Measurements from ENCODE around the gene ABCC6.
"Not testable (repeated sequence)": the region's sequence is repeated elsewhere in the genome, so short reads cannot be mapped to it uniquely, and the experiment has no call there.

The ABCC6 gene

GRCh38 chr16:16188827-16189226, 34.5 kb downstream of the ABCC6 start:
- no peak for DNase-seq

- no peak for DNase-seq
Measured at GRCh38 chr16:16186820-16187219, 36.5 kb downstream of the ABCC6 start.

- no peak for DNase-seq
Measured at GRCh38 chr16:16185095-16185494, 38.2 kb downstream of the ABCC6 start.

- DNase-seq = no peak
Measured at GRCh38 chr16:16184594-16184993, 38.7 kb downstream of the ABCC6 start.

GRCh38 chr16:16183562-16183961, 39.7 kb downstream of the ABCC6 start:
- no peak for DNase-seq

GRCh38 chr16:16182918-16183317, 40.4 kb downstream of the ABCC6 start:
- no peak for DNase-seq

GRCh38 chr16:16181748-16182147, 41.5 kb downstream of the ABCC6 start:
- not testable (repeated sequence) for DNase-seq

GRCh38 chr16:16178455-16179162, 44.7 kb downstream of the ABCC6 start:
- no peak for DNase-seq

GRCh38 chr16:16176328-16176727, 47.0 kb downstream of the ABCC6 start:
- DNase-seq = no peak

- no peak for DNase-seq
Measured at GRCh38 chr16:16175296-16175695, 48.0 kb downstream of the ABCC6 start.

- DNase-seq = no peak
Measured at GRCh38 chr16:16172991-16173390, 50.3 kb downstream of the ABCC6 start.

GRCh38 chr16:16171332-16171919, 51.9 kb downstream of the ABCC6 start:
- DNase-seq = no peak

- no peak for DNase-seq
Measured at GRCh38 chr16:16169615-16170014, 53.7 kb downstream of the ABCC6 start.

GRCh38 chr16:16168431-16168830, 54.9 kb downstream of the ABCC6 start:
- no peak for DNase-seq

- no peak for DNase-seq
Measured at GRCh38 chr16:16167927-16168326, 55.4 kb downstream of the ABCC6 start.

GRCh38 chr16:16166949-16167348, 56.3 kb downstream of the ABCC6 start:
- DNase-seq = no peak

GRCh38 chr16:16166085-16166484, 57.2 kb downstream of the ABCC6 start:
- no peak for DNase-seq

GRCh38 chr16:16164243-16164642, 59.1 kb downstream of the ABCC6 start:
- DNase-seq = no peak

- DNase-seq = no peak
Measured at GRCh38 chr16:16163571-16163970, 59.7 kb downstream of the ABCC6 start.

- no peak for DNase-seq
Measured at GRCh38 chr16:16163109-16163508, 60.2 kb downstream of the ABCC6 start.

- DNase-seq = no peak
Measured at GRCh38 chr16:16162591-16162990, 60.7 kb downstream of the ABCC6 start.

GRCh38 chr16:16161840-16162239, 61.5 kb downstream of the ABCC6 start:
- not testable (repeated sequence) for DNase-seq

GRCh38 chr16:16161319-16161718, 62.0 kb downstream of the ABCC6 start:
- DNase-seq = no peak

GRCh38 chr16:16159662-16160061, 63.6 kb downstream of the ABCC6 start:
- no peak for DNase-seq
